ENCODE measurements around the gene LCN9.

DNA sequence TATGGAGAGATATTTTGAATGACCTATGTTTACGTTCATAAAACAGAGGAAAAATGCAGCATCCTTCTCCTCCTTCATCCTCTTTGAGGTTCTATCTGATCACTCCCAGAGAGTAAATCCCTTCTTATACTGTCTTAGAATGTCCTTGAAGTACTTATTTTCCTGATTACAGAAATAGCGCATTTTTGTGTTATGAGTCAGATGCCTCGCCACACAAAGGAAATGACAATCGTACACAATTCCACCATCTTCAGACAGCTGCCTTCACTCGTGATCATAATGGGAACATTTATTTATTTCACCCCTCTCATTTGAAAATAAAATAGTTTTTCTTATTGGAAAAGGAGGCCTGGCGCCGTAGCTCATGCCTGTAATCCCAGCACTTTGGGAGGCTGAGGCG is 21.4 kb upstream of the LCN9 start:
- TF ChIP-seq, protein P1, sequence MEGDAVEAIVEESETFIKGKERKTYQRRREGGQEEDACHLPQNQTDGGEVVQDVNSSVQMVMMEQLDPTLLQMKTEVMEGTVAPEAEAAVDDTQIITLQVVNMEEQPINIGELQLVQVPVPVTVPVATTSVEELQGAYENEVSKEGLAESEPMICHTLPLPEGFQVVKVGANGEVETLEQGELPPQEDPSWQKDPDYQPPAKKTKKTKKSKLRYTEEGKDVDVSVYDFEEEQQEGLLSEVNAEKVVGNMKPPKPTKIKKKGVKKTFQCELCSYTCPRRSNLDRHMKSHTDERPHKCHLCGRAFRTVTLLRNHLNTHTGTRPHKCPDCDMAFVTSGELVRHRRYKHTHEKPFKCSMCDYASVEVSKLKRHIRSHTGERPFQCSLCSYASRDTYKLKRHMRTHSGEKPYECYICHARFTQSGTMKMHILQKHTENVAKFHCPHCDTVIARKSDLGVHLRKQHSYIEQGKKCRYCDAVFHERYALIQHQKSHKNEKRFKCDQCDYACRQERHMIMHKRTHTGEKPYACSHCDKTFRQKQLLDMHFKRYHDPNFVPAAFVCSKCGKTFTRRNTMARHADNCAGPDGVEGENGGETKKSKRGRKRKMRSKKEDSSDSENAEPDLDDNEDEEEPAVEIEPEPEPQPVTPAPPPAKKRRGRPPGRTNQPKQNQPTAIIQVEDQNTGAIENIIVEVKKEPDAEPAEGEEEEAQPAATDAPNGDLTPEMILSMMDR (IDR thresholded peaks at IDR 0.05) = no peak
- TF ChIP-seq POLR2AphosphoS5 (IDR thresholded peaks at IDR 0.05; ENCODE audit: insufficient read depth in 1 of 2, low read depth in 1 of 2) = no peak

All from vagina (tissue), 2 donors.